ENCODE data around the gene CXorf66.

DNA sequence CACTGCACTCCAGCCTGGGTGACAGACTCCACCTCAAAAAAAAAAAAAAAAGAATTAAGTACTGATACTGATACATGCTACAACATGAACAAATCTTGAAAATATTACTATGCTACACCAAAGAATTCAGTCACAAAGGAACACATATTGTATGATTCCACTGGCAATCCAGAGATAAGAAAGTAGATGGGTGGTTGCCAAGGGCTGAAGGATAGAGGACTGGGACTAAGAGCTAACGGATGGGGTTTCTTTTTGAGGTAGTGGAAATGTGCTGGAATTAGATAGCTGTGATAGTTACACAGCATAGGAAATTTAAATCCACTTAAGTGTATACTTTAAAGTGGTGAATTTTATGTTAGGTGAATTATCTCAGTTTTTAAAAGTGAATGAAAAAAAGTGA is 45.0 kb downstream of the CXorf66 start:
- TF ChIP-seq, protein P1, sequence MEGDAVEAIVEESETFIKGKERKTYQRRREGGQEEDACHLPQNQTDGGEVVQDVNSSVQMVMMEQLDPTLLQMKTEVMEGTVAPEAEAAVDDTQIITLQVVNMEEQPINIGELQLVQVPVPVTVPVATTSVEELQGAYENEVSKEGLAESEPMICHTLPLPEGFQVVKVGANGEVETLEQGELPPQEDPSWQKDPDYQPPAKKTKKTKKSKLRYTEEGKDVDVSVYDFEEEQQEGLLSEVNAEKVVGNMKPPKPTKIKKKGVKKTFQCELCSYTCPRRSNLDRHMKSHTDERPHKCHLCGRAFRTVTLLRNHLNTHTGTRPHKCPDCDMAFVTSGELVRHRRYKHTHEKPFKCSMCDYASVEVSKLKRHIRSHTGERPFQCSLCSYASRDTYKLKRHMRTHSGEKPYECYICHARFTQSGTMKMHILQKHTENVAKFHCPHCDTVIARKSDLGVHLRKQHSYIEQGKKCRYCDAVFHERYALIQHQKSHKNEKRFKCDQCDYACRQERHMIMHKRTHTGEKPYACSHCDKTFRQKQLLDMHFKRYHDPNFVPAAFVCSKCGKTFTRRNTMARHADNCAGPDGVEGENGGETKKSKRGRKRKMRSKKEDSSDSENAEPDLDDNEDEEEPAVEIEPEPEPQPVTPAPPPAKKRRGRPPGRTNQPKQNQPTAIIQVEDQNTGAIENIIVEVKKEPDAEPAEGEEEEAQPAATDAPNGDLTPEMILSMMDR (IDR thresholded peaks at IDR 0.05), result no peak
- no peak for TF ChIP-seq POLR2A (IDR thresholded peaks at IDR 0.05)

Data from uterus (tissue), 2 donors.